ENCODE measurements around the gene LIPA. TPM values are rescaled to one million over a fixed set of nuclear protein-coding genes. Genes with fewer than 3 reads are reported as not detected.
"Not testable (repeated sequence)": the region's sequence is repeated elsewhere in the genome, so short reads cannot be mapped to it uniquely, and the experiment has no call there.

The LIPA gene
- total RNA-seq, 1 donor from 2014 or later = 43.5 TPM

- DNase-seq = peak; percentile 89
Measured at GRCh38 chr10:89207181-89207800, 44.3 kb downstream of the LIPA start, which contains the start of gene CH25H. Gene CH25H (minus strand): TSS chr10:89207317. CDS start chr10:89207292, 25 bp downstream.

GRCh38 chr10:89206402-89207180 is 45.0 kb downstream of the LIPA start:
- peak; percentile 68 for DNase-seq

GRCh38 chr10:89204621-89205185 is 46.9 kb downstream of the LIPA start:
- no peak for DNase-seq

- DNase-seq = no peak
Measured at GRCh38 chr10:89203237-89203636, 48.3 kb downstream of the LIPA start.

- DNase-seq = no peak
Measured at GRCh38 chr10:89202033-89202425, 49.5 kb downstream of the LIPA start.

GRCh38 chr10:89201345-89202032 is 50.1 kb downstream of the LIPA start:
- DNase-seq = no peak

- DNase-seq = no peak
Measured at GRCh38 chr10:89197473-89197872, 54.1 kb downstream of the LIPA start.

- DNase-seq = not testable (repeated sequence)
Measured at GRCh38 chr10:89191301-89191700, 60.3 kb downstream of the LIPA start.

- no peak for DNase-seq
Measured at GRCh38 chr10:89189211-89189734, 62.3 kb downstream of the LIPA start.

GRCh38 chr10:89185658-89186057 is 65.9 kb downstream of the LIPA start:
- DNase-seq = no peak

- no peak for DNase-seq
Measured at GRCh38 chr10:89184638-89185037, 66.9 kb downstream of the LIPA start.

- no peak for DNase-seq
Measured at GRCh38 chr10:89183571-89183970, 68.0 kb downstream of the LIPA start.

GRCh38 chr10:89182894-89183293 is 68.7 kb downstream of the LIPA start:
- DNase-seq = no peak

GRCh38 chr10:89175816-89176215 is 75.8 kb downstream of the LIPA start:
- DNase-seq = no peak

- no peak for DNase-seq
Measured at GRCh38 chr10:89173075-89173474, 78.5 kb downstream of the LIPA start.

- DNase-seq = peak; percentile 48
Measured at GRCh38 chr10:89171996-89172395, 79.6 kb downstream of the LIPA start.

- no peak for DNase-seq
Measured at GRCh38 chr10:89171263-89171872, 80.2 kb downstream of the LIPA start.

GRCh38 chr10:89168354-89168900 is 83.1 kb downstream of the LIPA start:
- DNase-seq = not testable (repeated sequence)

GRCh38 chr10:89167915-89168314 is 83.7 kb downstream of the LIPA start:
- DNase-seq = no peak

GRCh38 chr10:89165923-89166322 is 85.7 kb downstream of the LIPA start:
- DNase-seq = no peak

GRCh38 chr10:89164920-89165319 is 86.7 kb downstream of the LIPA start:
- no peak for DNase-seq

GRCh38 chr10:89164080-89164479 is 87.5 kb downstream of the LIPA start:
- no peak for DNase-seq
